ENCODE results near the gene PASD1. TPM values are rescaled to one million over a fixed set of nuclear protein-coding genes. Genes with fewer than 3 reads are reported as not detected.

The PASD1 gene
- under 1 TPM in 1 of 2 donors, not detected in 1; 0.10 TPM for total RNA-seq
- polyA plus RNA-seq (ENCODE audit: insufficient read length in 2 of 2): under 1 TPM in 1 of 2 donors, not detected in 1; 0.08 TPM
- long read RNA-seq, donor 1: 0 reads
- long read RNA-seq, donor 2: 0 reads
- long read RNA-seq, donor 3: 0 reads
- long read RNA-seq, donor 4: 0 reads

- Histone ChIP-seq H3K27me3 (ENCODE audit: control insufficient read depth, insufficient read depth, low read length) (no peaks in the 10 kb centered on the region), H3K4me1 (ENCODE audit: control insufficient read depth, insufficient read depth, low read length) (no peaks in the 10 kb centered on the region), H3K4me3 (ENCODE audit: low read depth, low read length) (no peak within 1 kb of the TSS), H3K9me3 (ENCODE audit: control insufficient read depth, insufficient read depth, low read length) (no peaks in the 10 kb centered on the region), H3K27ac (ENCODE audit: low read depth, low read length) (no peak within 1 kb of the TSS), H3K36me3 (ENCODE audit: control insufficient read depth, insufficient read depth, low read length) (no peaks in the 10 kb centered on the region)
- DNase-seq (ENCODE audit: low read depth in 4 of 6, low spot score in 6 of 6): no peak
- WGBS (ENCODE audit: insufficient coverage): 92% methylated on average over 14 of the region's 16 CpGs
Measured at GRCh38 chrX:151563449-151563848, at the start of gene PASD1. PASD1 (plus strand) TSS chrX:151563675; CDS start chrX:151601554, 37,879 bp downstream.

GRCh38 chrX:151515237-151515636 is 48.2 kb upstream of the PASD1 start:
- Histone ChIP-seq H3K4me3 (ENCODE audit: low read depth, low read length) (no peak overlapping the region), H3K36me3 (ENCODE audit: control insufficient read depth, insufficient read depth, low read length) (no peaks in the 10 kb centered on the region), H3K27ac (ENCODE audit: low read depth, low read length) (no peak overlapping the region), H3K9me3 (ENCODE audit: control insufficient read depth, insufficient read depth, low read length) (no peaks in the 10 kb centered on the region), H3K4me1 (ENCODE audit: control insufficient read depth, insufficient read depth, low read length) (no peaks in the 10 kb centered on the region), H3K27me3 (ENCODE audit: control insufficient read depth, insufficient read depth, low read length) (no peaks in the 10 kb centered on the region)
- no CpG with 5 or more reads among the region's 2 CpGs for WGBS (ENCODE audit: insufficient coverage)
- no peak for DNase-seq (ENCODE audit: low read depth in 4 of 6, low spot score in 6 of 6)

GRCh38 chrX:151516538-151517187 is 46.8 kb upstream of the PASD1 start:
- no peaks in the 10 kb centered on the region for H3K27me3 ChIP-seq (ENCODE audit: control insufficient read depth, insufficient read depth, low read length)
- no peak overlapping the region for H3K4me3 ChIP-seq (ENCODE audit: low read depth, low read length)
- DNase-seq (ENCODE audit: low read depth in 4 of 6, low spot score in 6 of 6): no peak
- H3K27ac ChIP-seq (ENCODE audit: low read depth, low read length): no peak overlapping the region
- H3K9me3 ChIP-seq (ENCODE audit: control insufficient read depth, insufficient read depth, low read length): no peaks in the 10 kb centered on the region
- H3K4me1 ChIP-seq (ENCODE audit: control insufficient read depth, insufficient read depth, low read length): no peaks in the 10 kb centered on the region
- no peaks in the 10 kb centered on the region for H3K36me3 ChIP-seq (ENCODE audit: control insufficient read depth, insufficient read depth, low read length)
- 76% methylated on average over 15 of the region's 15 CpGs for WGBS (ENCODE audit: insufficient coverage)

GRCh38 chrX:151517421-151517820 is 46.1 kb upstream of the PASD1 start:
- Histone ChIP-seq H3K9me3 (ENCODE audit: control insufficient read depth, insufficient read depth, low read length) (no peaks in the 10 kb centered on the region), H3K4me1 (ENCODE audit: control insufficient read depth, insufficient read depth, low read length) (no peaks in the 10 kb centered on the region), H3K27ac (ENCODE audit: low read depth, low read length) (no peak overlapping the region), H3K36me3 (ENCODE audit: control insufficient read depth, insufficient read depth, low read length) (no peaks in the 10 kb centered on the region), H3K4me3 (ENCODE audit: low read depth, low read length) (no peak overlapping the region), H3K27me3 (ENCODE audit: control insufficient read depth, insufficient read depth, low read length) (no peaks in the 10 kb centered on the region)
- no peak for DNase-seq (ENCODE audit: low read depth in 4 of 6, low spot score in 6 of 6)
- whole genome bisulfite sequencing (ENCODE audit: insufficient coverage): no CpG with 5 or more reads among the region's 2 CpGs

GRCh38 chrX:151523351-151523750 is 40.1 kb upstream of the PASD1 start:
- Histone ChIP-seq H3K9me3 (ENCODE audit: control insufficient read depth, insufficient read depth, low read length) (no peaks in the 10 kb centered on the region), H3K36me3 (ENCODE audit: control insufficient read depth, insufficient read depth, low read length) (no peaks in the 10 kb centered on the region), H3K27me3 (ENCODE audit: control insufficient read depth, insufficient read depth, low read length) (no peaks in the 10 kb centered on the region), H3K27ac (ENCODE audit: low read depth, low read length) (no peak overlapping the region), H3K4me3 (ENCODE audit: low read depth, low read length) (no peak overlapping the region), H3K4me1 (ENCODE audit: control insufficient read depth, insufficient read depth, low read length) (no peaks in the 10 kb centered on the region)
- WGBS (ENCODE audit: insufficient coverage): no CpG with 5 or more reads among the region's 2 CpGs
- no peak for DNase-seq (ENCODE audit: low read depth in 4 of 6, low spot score in 6 of 6)

GRCh38 chrX:151536571-151536970 is 26.9 kb upstream of the PASD1 start:
- no peak overlapping the region for H3K4me3 ChIP-seq (ENCODE audit: low read depth, low read length)
- H3K27me3 ChIP-seq (ENCODE audit: control insufficient read depth, insufficient read depth, low read length): no peaks in the 10 kb centered on the region
- H3K4me1 ChIP-seq (ENCODE audit: control insufficient read depth, insufficient read depth, low read length): no peaks in the 10 kb centered on the region
- H3K27ac ChIP-seq (ENCODE audit: low read depth, low read length): no peak overlapping the region
- H3K9me3 ChIP-seq (ENCODE audit: control insufficient read depth, insufficient read depth, low read length): no peaks in the 10 kb centered on the region
- H3K36me3 ChIP-seq (ENCODE audit: control insufficient read depth, insufficient read depth, low read length): no peaks in the 10 kb centered on the region
- no peak for DNase-seq (ENCODE audit: low read depth in 4 of 6, low spot score in 6 of 6)

- H3K36me3 ChIP-seq (ENCODE audit: control insufficient read depth, insufficient read depth, low read length): no peaks in the 10 kb centered on the region
- H3K4me3 ChIP-seq (ENCODE audit: low read depth, low read length): no peak overlapping the region
- no peaks in the 10 kb centered on the region for H3K27me3 ChIP-seq (ENCODE audit: control insufficient read depth, insufficient read depth, low read length)
- H3K4me1 ChIP-seq (ENCODE audit: control insufficient read depth, insufficient read depth, low read length): no peaks in the 10 kb centered on the region
- 83% methylated on average over 1 of the region's 1 CpG for WGBS (ENCODE audit: insufficient coverage)
- no peak overlapping the region for H3K27ac ChIP-seq (ENCODE audit: low read depth, low read length)
- no peak for DNase-seq (ENCODE audit: low read depth in 4 of 6, low spot score in 6 of 6)
- H3K9me3 ChIP-seq (ENCODE audit: control insufficient read depth, insufficient read depth, low read length): no peaks in the 10 kb centered on the region
Measured at GRCh38 chrX:151537572-151537971, 25.9 kb upstream of the PASD1 start.

- Histone ChIP-seq H3K4me3 (ENCODE audit: low read depth, low read length) (no peak overlapping the region), H3K27ac (ENCODE audit: low read depth, low read length) (no peak overlapping the region), H3K4me1 (ENCODE audit: control insufficient read depth, insufficient read depth, low read length) (no peaks in the 10 kb centered on the region), H3K9me3 (ENCODE audit: control insufficient read depth, insufficient read depth, low read length) (no peaks in the 10 kb centered on the region), H3K36me3 (ENCODE audit: control insufficient read depth, insufficient read depth, low read length) (no peaks in the 10 kb centered on the region), H3K27me3 (ENCODE audit: control insufficient read depth, insufficient read depth, low read length) (no peaks in the 10 kb centered on the region)
- DNase-seq (ENCODE audit: low read depth in 4 of 6, low spot score in 6 of 6): no peak
- 69% methylated on average over 2 of the region's 3 CpGs for WGBS (ENCODE audit: insufficient coverage)
Measured at GRCh38 chrX:151538190-151539122, 25.0 kb upstream of the PASD1 start.

GRCh38 chrX:151543706-151544105 is 19.8 kb upstream of the PASD1 start:
- no peak for DNase-seq (ENCODE audit: low read depth in 4 of 6, low spot score in 6 of 6)
- Histone ChIP-seq H3K27me3 (ENCODE audit: control insufficient read depth, insufficient read depth, low read length) (no peaks in the 10 kb centered on the region), H3K36me3 (ENCODE audit: control insufficient read depth, insufficient read depth, low read length) (no peaks in the 10 kb centered on the region), H3K9me3 (ENCODE audit: control insufficient read depth, insufficient read depth, low read length) (no peaks in the 10 kb centered on the region), H3K4me1 (ENCODE audit: control insufficient read depth, insufficient read depth, low read length) (no peaks in the 10 kb centered on the region), H3K27ac (ENCODE audit: low read depth, low read length) (no peak overlapping the region), H3K4me3 (ENCODE audit: low read depth, low read length) (no peak overlapping the region)
- 67% methylated on average over 2 of the region's 2 CpGs for WGBS (ENCODE audit: insufficient coverage)

Measured in spinal cord (tissue), 10 donors.